ENCODE measurements around the gene GNMT. TPM values are rescaled to one million over a fixed set of nuclear protein-coding genes. Genes with fewer than 3 reads are reported as not detected.
"Not testable (repeated sequence)": the region's sequence is repeated elsewhere in the genome, so short reads cannot be mapped to it uniquely, and the experiment has no call there.

The GNMT gene
- total and polyA plus RNA-seq, 9 donors, result 0.35 to 2.7 (median 1.1) TPM

DNA sequence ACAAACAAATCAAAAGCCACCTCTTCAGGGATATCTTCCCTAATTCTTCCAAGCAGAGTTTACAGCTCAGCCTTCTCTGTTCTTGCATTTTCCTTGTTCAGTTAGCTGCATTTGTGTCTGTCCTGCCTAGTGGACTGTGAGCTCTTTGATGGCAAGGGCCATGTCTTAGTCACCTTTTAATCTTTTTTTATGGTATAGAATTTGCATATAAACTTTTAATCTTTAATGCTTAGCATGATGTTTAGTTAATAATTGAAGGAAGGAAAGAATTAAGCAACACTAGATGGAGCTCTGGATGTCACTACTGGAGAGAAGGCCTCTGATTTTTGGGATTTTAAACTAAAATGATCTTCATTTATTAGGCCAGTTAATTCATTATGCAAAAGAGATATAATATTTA lies 36.0 kb downstream of the GNMT start:
- no peak for TF ChIP-seq EP300 (IDR thresholded peaks at IDR 0.05)
- TF ChIP-seq, protein P1, sequence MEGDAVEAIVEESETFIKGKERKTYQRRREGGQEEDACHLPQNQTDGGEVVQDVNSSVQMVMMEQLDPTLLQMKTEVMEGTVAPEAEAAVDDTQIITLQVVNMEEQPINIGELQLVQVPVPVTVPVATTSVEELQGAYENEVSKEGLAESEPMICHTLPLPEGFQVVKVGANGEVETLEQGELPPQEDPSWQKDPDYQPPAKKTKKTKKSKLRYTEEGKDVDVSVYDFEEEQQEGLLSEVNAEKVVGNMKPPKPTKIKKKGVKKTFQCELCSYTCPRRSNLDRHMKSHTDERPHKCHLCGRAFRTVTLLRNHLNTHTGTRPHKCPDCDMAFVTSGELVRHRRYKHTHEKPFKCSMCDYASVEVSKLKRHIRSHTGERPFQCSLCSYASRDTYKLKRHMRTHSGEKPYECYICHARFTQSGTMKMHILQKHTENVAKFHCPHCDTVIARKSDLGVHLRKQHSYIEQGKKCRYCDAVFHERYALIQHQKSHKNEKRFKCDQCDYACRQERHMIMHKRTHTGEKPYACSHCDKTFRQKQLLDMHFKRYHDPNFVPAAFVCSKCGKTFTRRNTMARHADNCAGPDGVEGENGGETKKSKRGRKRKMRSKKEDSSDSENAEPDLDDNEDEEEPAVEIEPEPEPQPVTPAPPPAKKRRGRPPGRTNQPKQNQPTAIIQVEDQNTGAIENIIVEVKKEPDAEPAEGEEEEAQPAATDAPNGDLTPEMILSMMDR (IDR thresholded peaks at IDR 0.05), result no peak
- TF ChIP-seq POLR2A (IDR thresholded peaks at IDR 0.05), result no peak
- Histone ChIP-seq H3K4me1 (ENCODE audit: insufficient read depth) (no peaks in the 10 kb centered on the region), H3K4me3 (no peak overlapping the region), H3K27me3 (no peaks in the 10 kb centered on the region), H3K36me3 (no peaks in the 10 kb centered on the region), H3K27ac (no peak overlapping the region), H3K9me3 (no peaks in the 10 kb centered on the region)
- intact Hi-C loops (cut with DNase I), result no loop called here
- DNase-seq, result no peak

DNA sequence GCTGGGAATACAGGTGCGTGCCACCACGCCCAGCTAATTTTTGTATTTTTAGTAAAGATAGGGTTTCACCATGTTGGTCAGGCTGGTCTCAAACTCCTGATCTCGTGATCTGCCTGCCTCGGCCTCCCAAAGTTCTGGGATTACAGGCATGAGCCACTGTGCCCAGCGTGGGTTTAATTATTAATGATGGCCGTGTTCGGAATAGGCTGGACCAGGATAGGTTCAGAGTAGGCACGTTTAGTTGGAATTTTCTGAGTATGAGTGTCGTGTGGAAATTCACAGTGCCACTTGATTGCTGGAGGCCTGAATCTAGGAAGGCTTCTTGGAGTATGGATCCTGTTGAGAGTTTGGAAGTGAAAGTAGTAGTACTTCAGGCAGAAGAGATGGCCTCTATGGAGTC lies 37.7 kb downstream of the GNMT start:
- H3K27me3 ChIP-seq; H3K9me3 ChIP-seq; DNase-seq; intact Hi-C loops (cut with DNase I); H3K4me1 ChIP-seq (ENCODE audit: insufficient read depth); H3K27ac ChIP-seq; H3K36me3 ChIP-seq; H3K4me3 ChIP-seq: not testable (repeated sequence)
- 92 to 97% (median 94%) methylated on average over 9 of the region's 9 CpGs for WGBS, 3 donors

DNA sequence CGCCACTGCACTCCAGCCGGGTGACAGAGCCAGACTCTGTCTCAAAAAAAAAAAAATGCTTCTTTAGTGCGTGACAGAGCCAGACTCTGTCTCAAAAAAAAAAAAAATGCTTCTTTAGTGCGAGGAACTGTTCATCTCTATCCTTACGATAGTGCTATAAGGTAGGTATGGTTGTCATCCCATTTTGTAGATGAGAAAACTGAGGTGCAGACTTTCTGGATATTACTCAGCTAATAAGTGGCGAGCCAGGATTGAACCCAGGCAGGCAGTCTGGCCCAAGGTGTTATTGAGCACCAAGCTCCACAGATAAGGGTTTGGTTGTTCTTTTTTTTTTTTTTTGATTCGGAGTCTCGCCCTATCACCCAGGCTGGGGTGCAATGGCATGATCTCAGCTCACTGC lies 41.3 kb downstream of the GNMT start:
- no peaks in the 10 kb centered on the region for H3K27me3 ChIP-seq
- DNase-seq, result no peak
- no peaks in the 10 kb centered on the region for H3K9me3 ChIP-seq
- intact Hi-C loops (cut with DNase I), result no loop called here
- H3K4me1 ChIP-seq (ENCODE audit: insufficient read depth), result no peaks in the 10 kb centered on the region
- TF ChIP-seq EP300 (IDR thresholded peaks at IDR 0.05), result no peak
- no peak for TF ChIP-seq POLR2A (IDR thresholded peaks at IDR 0.05)
- TF ChIP-seq, protein P1 (IDR thresholded peaks at IDR 0.05), result no peak
- no peak overlapping the region for H3K4me3 ChIP-seq
- 95 to 98% (median 95%) methylated on average over 8 of the region's 8 CpGs for WGBS, 3 donors
- no peaks in the 10 kb centered on the region for H3K36me3 ChIP-seq
- H3K27ac ChIP-seq, result no peak overlapping the region

DNA sequence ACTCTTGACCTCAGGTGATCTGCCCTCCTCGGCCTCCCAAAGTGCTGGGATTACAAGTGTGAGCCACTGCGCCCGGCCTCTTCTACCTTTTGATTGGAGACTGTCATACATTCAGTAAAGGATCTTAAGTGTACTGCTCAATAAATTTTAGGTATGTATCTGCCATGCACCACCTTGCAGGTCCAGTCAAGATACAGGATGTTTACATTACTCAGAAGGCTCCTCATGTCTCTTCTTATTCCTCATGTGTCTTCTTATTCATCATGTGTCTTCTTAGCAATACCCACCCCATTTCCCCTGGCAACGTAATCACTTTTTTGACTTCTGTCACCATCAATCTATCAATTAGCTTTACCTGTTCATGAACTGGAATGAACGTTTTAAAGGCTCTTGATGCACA lies 45.3 kb downstream of the GNMT start:
- H3K4me1 ChIP-seq (ENCODE audit: insufficient read depth), result no peaks in the 10 kb centered on the region
- H3K4me3 ChIP-seq, result no peak overlapping the region
- DNase-seq, result no peak
- intact Hi-C loops (cut with DNase I), result no loop called here
- H3K36me3 ChIP-seq, result no peaks in the 10 kb centered on the region
- no peaks in the 10 kb centered on the region for H3K9me3 ChIP-seq
- no peak overlapping the region for H3K27ac ChIP-seq
- no peaks in the 10 kb centered on the region for H3K27me3 ChIP-seq
- no peak for TF ChIP-seq POLR2A (IDR thresholded peaks at IDR 0.05)
- TF ChIP-seq, protein P1 (IDR thresholded peaks at IDR 0.05), result no peak
- TF ChIP-seq EP300 (IDR thresholded peaks at IDR 0.05), result no peak
- WGBS, 3 donors, result 84 to 87% (median 85%) methylated on average over 5 of the region's 5 CpGs

DNA sequence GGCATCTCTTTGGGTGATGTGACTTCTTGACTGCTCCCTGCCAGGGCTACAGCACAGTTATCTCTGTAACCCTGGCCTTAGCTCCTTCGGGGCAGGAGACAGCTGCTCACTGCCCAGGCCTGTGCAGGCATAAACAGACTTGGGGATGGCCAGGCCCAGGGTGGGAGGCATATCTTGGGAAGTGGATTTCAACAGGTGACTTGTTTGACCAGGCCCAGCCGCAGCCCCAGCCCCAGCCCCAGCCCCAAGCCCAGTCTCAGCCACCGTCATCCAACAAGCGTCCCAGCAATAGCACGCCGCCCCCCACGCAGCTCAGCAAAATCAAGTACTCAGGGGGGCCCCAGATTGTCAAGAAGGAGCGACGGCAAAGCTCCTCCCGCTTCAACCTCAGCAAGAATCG lies 45.7 kb downstream of the GNMT start:
- DNase-seq, result no peak
- TF ChIP-seq, protein P1 (IDR thresholded peaks at IDR 0.05), result no peak
- no peak for TF ChIP-seq EP300 (IDR thresholded peaks at IDR 0.05)
- no peak for TF ChIP-seq POLR2A (IDR thresholded peaks at IDR 0.05)
- Histone ChIP-seq H3K27ac (no peak overlapping the region), H3K36me3 (no peaks in the 10 kb centered on the region), H3K4me3 (no peak overlapping the region), H3K27me3 (no peaks in the 10 kb centered on the region), H3K4me1 (ENCODE audit: insufficient read depth) (no peaks in the 10 kb centered on the region), H3K9me3 (no peaks in the 10 kb centered on the region)
- intact Hi-C loops (cut with DNase I), result no loop called here
- WGBS, 3 donors, result 88 to 91% (median 89%) methylated on average over 11 of the region's 11 CpGs
